Activated T-cell treated with anti-CD3 and anti-CD28 coated beads, Interleukin-2, amount 50 U/mL, for 4 hours (primary cell): Measurements from ENCODE around the gene FER. TPM values are rescaled to one million over a fixed set of nuclear protein-coding genes. Genes with fewer than 3 reads are reported as not detected.
"Not testable (repeated sequence)": the region's sequence is repeated elsewhere in the genome, so short reads cannot be mapped to it uniquely, and the experiment has no call there.

ENCODE experiments used
- ATAC-seq, 2 donors: fragments of 200-7000 bp; cut with Tn5 transposase; one replicate each; pipeline ENCODE4 v1.10.0; 2021
- DNase-seq: peaks from one replicate; pipeline ENCODE4 v3.0.0-alpha.2; 2020
- H3K27me3 Mint-ChIP-seq: one replicate; pipeline ENCODE4 v1.8.0; 2021; ENCODE audit warnings: low read depth, mixed read lengths
- H3K36me3 Mint-ChIP-seq: one replicate; pipeline ENCODE4 v1.8.0; 2022; ENCODE audit warnings: mixed read lengths; ENCODE audit not compliant: insufficient read depth
- H3K4me1 Mint-ChIP-seq: one replicate; pipeline ENCODE4 v1.8.0; 2021; ENCODE audit warnings: low read depth, mixed read lengths
- H3K4me3 Mint-ChIP-seq: one replicate; pipeline ENCODE4 v1.8.0; 2021; ENCODE audit warnings: mild to moderate bottlenecking, moderate library complexity, mixed read lengths
- H3K9me3 Mint-ChIP-seq: one replicate; pipeline ENCODE4 v1.8.0; 2021; ENCODE audit warnings: mixed read lengths
- total RNA-seq, 3 donors: library from RNA; stranded (reverse); gene quantifications; one replicate each; pipeline ENCODE4 v1.2.1, GENCODE V29; 2021

FER gene
- total RNA-seq, 3 donors from 2014 or later, result 5.1 to 7.4 (median 7.3) TPM

DNA sequence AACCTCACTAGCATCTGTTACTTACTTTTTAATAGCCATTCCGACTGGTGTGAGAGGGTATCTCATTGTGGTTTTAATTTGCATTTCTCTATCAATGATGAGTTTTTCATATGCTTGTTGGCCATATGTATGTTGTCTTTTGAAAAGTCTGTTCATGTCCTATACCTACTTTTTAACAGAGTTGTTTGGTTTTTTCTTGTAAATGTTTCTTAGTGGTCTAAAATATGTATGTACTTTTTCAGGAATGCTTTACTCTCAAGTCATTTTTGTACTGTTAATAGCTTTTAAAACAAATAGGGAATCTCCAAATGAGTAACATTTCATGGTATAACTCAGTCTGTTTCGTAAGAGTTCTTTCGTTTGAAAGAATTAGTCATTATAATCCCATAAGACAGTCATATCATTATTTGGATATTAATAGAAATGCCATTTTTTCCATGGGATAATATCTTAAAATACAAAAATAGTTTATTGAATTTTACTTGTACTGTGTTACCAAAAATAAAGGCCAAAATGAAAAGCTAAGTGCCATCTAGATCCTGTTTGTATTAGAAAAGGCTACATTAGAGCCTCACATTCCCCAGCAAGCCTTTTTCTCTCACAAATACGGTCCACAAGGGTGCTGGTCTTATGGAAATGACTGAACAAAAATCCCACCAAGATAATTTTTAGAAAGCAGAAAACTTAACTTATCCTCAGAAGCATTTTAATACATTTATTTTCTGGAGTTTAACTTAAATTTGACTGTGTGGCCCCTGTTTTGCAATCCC lies 414.4 kb downstream of the FER start:
- H3K4me1 Mint-ChIP-seq, result peaks cover 2% of the 10 kb centered on the region
- no peaks in the 10 kb centered on the region for H3K9me3 Mint-ChIP-seq
- ATAC-seq (peak in 1 of 2 donors; percentile 32), DNase-seq (no peak)
- no peaks in the 10 kb centered on the region for H3K27me3 Mint-ChIP-seq
- H3K4me3 Mint-ChIP-seq, result no peak overlapping the region
- no peaks in the 10 kb centered on the region for H3K36me3 Mint-ChIP-seq

GRCh38 chr5:109163336-109163735 lies 415.6 kb downstream of the FER start:
- Mint-ChIP-seq H3K27me3 (no peaks in the 10 kb centered on the region), H3K4me3 (no peak overlapping the region), H3K36me3 (no peaks in the 10 kb centered on the region), H3K9me3 (no peaks in the 10 kb centered on the region), H3K4me1 (peaks cover 2% of the 10 kb centered on the region)
- ATAC-seq, result no peak
- no peak for DNase-seq

GRCh38 chr5:109164001-109164400 lies 416.3 kb downstream of the FER start:
- H3K4me1 Mint-ChIP-seq, result peaks cover 2% of the 10 kb centered on the region
- no peaks in the 10 kb centered on the region for H3K27me3 Mint-ChIP-seq
- no peaks in the 10 kb centered on the region for H3K9me3 Mint-ChIP-seq
- DNase-seq (no peak), ATAC-seq (no peak)
- H3K36me3 Mint-ChIP-seq, result no peaks in the 10 kb centered on the region
- no peak overlapping the region for H3K4me3 Mint-ChIP-seq

DNA sequence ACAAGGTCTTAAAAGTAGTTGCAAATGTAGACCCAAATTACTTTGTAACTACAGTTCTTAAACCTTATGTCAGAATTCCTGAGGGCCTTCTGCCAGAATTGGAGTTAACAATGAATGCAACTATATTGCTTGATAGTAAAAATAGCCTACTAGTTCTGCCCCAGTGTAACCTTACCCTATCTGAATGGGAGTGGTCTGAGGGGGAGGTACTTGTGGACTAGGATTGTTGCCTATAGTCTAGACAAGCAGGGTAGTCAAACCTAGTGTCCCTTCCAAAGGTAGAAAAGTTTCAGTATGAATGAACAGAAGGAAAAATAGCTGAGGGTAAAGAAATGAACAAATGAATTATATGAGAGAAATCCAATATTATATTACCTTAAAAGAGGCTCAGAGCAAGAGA lies 419.9 kb downstream of the FER start:
- Mint-ChIP-seq H3K9me3 (no peaks in the 10 kb centered on the region), H3K4me3 (no peak overlapping the region), H3K27me3 (no peaks in the 10 kb centered on the region), H3K36me3 (no peaks in the 10 kb centered on the region), H3K4me1 (no peaks in the 10 kb centered on the region)
- DNase-seq, result no peak
- ATAC-seq, result no peak

DNA sequence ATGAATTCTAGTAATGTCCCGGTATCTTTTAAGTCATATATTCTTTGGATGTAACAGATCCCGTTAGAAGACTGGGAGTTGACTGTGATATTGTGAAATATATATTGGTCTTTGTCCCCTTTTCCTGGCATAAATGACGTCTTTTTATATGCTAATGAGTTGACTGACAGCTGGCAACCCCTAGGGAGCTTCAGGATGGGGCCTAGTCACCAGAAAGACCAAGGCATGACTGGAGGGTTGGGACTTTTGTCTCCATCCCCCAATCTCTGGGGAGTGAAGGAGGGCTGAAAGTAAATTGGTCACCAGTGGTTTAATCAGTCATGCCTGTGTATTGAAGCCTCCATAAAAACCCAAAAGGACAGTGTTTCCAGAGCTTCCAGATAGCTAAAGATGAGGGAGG lies 420.5 kb downstream of the FER start:
- no peaks in the 10 kb centered on the region for H3K27me3 Mint-ChIP-seq
- H3K9me3 Mint-ChIP-seq, result no peaks in the 10 kb centered on the region
- H3K4me3 Mint-ChIP-seq, result no peak overlapping the region
- ATAC-seq (no peak), DNase-seq (no peak)
- H3K36me3 Mint-ChIP-seq, result no peaks in the 10 kb centered on the region
- H3K4me1 Mint-ChIP-seq, result no peaks in the 10 kb centered on the region

DNA sequence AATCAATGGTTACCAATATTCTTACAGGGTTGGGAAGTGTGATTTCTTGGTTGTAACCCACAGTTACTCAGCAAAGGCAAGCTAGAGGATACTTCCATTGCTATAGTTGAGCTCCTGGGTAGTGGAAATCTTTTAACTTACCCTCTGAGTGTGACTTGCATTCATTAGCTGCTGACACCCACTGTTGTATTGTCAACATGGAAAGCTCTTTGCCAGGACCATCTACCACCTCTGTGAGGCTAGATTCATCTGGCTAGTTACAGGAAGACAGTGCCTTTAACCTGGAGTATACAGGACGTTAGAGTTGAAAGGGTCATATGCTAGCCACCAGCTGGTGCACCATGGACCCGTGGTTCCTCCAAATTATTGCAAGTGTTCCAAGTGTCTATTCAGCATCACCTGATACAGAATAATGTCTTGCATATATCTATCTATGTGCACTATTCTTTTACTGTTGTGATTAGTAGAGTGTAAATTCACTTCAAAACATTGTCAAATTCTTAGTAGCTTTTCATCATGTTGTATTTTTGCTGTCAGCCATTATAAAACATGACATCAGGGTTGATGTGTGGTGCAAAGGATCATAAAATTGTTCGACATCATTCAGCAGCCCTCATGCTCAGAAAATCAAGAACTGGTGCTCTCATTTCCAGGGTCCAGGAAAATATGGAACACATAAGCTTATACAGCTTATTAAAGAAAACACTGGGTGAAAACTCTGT lies 423.1 kb downstream of the FER start:
- no peak for DNase-seq
- no peaks in the 10 kb centered on the region for H3K36me3 Mint-ChIP-seq
- H3K4me1 Mint-ChIP-seq, result no peaks in the 10 kb centered on the region
- no peaks in the 10 kb centered on the region for H3K27me3 Mint-ChIP-seq
- no peaks in the 10 kb centered on the region for H3K9me3 Mint-ChIP-seq
- ATAC-seq, result no peak
- H3K4me3 Mint-ChIP-seq, result no peak overlapping the region

GRCh38 chr5:109171437-109172073 lies 423.9 kb downstream of the FER start:
- H3K27me3 Mint-ChIP-seq, H3K4me3 Mint-ChIP-seq, DNase-seq: not testable (repeated sequence)

DNA sequence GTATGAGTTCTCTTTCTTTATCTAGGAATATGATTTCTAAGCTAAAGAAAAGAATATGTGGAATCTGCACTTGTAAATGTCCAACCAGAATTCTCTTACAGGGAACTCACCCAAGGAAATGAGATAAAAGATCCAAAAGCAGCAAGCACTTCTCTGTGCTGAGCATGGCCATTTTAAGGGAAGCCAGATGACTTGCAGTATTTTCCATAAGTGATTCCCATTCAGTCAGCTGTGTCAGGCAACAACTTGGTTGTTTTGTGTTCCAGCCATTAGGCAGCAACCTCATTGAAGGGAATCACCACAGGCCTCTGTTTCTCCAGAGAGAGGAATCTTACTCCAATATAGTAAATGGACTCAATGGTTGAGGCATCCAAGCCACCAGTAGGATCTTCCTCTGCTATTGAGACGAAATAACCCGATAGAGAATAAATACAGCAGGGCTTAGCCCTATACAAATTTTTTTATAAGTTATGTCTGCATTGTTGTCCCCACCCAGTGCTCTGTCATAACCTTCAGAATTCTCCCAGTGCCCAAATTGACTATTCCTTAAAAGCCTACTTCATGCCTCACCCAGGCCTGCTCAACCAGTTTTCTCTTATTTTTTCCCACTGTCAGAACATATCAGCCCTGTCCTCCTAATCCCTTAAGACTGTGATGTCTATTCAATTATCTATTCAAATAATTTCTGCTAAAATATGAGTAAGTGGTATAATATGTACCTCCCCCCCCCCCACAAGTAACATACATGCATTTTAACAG lies 425.5 kb downstream of the FER start:
- H3K9me3 Mint-ChIP-seq, result no peaks in the 10 kb centered on the region

More at GRCh38 chr5:109171437-109172073, 423.9 kb downstream of the FER start:
- not testable (repeated sequence) for H3K36me3 Mint-ChIP-seq, H3K9me3 Mint-ChIP-seq, ATAC-seq, H3K4me1 Mint-ChIP-seq

DNA sequence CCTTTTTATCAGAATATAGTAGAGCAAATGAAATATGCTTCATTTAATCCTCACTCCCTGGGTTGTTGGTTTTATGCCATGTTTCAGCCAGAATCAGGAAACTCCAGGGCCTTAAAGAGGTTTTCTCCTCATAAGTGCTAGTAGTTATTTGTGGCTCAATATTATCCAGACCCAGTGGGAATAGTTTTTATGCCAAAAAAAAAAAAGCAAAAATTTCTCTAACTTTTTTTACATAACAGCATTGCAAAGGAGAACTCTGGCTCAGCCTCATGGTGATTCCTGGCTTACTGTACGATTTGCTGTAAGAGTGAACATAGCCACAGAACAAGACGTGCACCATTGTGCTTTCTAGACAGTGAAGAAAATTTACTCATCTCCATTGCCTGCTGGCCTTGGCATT lies 429.5 kb downstream of the FER start:
- DNase-seq (no peak), ATAC-seq (no peak)
- Mint-ChIP-seq H3K36me3 (peaks cover 8% of the 10 kb centered on the region), H3K9me3 (no peaks in the 10 kb centered on the region), H3K4me3 (no peak overlapping the region), H3K27me3 (no peaks in the 10 kb centered on the region), H3K4me1 (no peaks in the 10 kb centered on the region)

More for the DNA sequence above, 425.5 kb downstream of the FER start:
- ATAC-seq (no peak), DNase-seq (no peak)
- Mint-ChIP-seq H3K36me3 (no peaks in the 10 kb centered on the region), H3K4me1 (no peaks in the 10 kb centered on the region), H3K27me3 (no peaks in the 10 kb centered on the region), H3K4me3 (no peak overlapping the region)

- Mint-ChIP-seq H3K4me3 (no peak overlapping the region), H3K27me3 (no peaks in the 10 kb centered on the region), H3K4me1 (no peaks in the 10 kb centered on the region), H3K36me3 (peaks cover 9% of the 10 kb centered on the region), H3K9me3 (no peaks in the 10 kb centered on the region)
- no peak for ATAC-seq
- no peak for DNase-seq
Measured at GRCh38 chr5:109177782-109178181, 430.1 kb downstream of the FER start.

GRCh38 chr5:109180668-109181067 lies 433.0 kb downstream of the FER start:
- no peak for DNase-seq
- Mint-ChIP-seq H3K27me3 (no peaks in the 10 kb centered on the region), H3K4me3 (no peak overlapping the region), H3K4me1 (no peaks in the 10 kb centered on the region), H3K36me3 (peaks cover 11% of the 10 kb centered on the region), H3K9me3 (no peaks in the 10 kb centered on the region)
- no peak for ATAC-seq

DNA sequence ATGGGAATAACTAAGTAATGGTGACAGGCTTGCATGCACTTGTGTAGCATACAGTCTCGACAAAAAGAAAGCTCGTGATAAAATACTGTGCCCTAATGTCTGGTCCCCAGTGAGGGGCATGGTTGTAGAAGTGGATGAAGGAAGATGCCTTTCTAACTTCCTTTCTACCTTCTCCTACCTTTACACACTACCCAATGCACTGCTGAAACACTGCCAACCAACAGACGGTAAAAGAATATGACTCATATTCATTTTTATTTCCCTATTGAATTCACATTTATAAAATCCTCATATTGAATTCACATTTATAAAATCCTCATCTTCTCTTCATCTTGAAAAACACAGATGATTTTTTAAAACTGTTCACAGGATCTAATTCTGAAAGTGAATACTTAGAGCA lies 439.1 kb downstream of the FER start:
- H3K27me3 Mint-ChIP-seq, result no peaks in the 10 kb centered on the region
- peaks cover 11% of the 10 kb centered on the region for H3K36me3 Mint-ChIP-seq
- no peak for ATAC-seq
- H3K4me1 Mint-ChIP-seq, result peaks cover 3% of the 10 kb centered on the region
- H3K9me3 Mint-ChIP-seq, result no peaks in the 10 kb centered on the region
- DNase-seq, result no peak
- H3K4me3 Mint-ChIP-seq, result no peak overlapping the region

DNA sequence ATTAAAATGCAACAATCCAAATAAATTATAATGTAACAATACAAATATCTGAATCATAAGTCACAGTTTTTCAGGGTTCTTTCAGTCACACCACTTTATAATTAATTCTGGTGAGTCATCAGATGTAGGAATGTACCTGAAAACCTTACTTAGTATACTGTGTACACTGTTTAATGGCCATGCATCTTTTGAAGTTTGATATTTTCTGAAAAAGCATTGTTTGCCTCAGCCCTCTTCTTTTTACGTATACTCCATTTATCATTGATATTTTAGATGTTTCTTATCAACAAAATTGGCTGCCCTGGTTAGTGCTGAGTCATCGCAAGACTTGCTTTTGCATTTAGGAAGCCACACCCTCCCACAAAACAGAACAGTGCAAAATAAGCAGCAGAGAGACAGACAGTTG lies 443.5 kb downstream of the FER start:
- no peaks in the 10 kb centered on the region for H3K27me3 Mint-ChIP-seq
- H3K9me3 Mint-ChIP-seq, result no peaks in the 10 kb centered on the region
- no peak overlapping the region for H3K4me3 Mint-ChIP-seq
- H3K36me3 Mint-ChIP-seq, result peaks cover 7% of the 10 kb centered on the region
- DNase-seq (no peak), ATAC-seq (no peak)
- peaks cover 3% of the 10 kb centered on the region for H3K4me1 Mint-ChIP-seq

DNA sequence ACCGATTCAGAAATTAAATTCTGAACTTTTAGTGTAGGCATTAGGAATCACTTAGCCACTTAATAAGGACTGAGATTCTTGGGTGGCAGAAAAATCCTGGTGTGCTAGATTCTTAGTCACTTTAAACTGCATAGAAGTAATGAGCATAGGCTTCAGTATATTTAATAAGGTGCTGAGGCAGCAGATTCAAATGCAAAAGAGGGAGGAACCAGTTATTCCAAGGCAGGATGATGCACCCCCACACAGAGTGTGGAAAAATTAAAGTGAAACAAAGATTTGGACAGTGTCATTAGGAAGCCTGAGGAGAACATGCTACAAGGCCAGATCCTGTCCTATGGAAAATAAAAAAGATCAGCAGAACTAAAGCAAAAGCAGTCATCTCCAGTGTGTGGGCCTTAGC lies 444.3 kb downstream of the FER start:
- H3K36me3 Mint-ChIP-seq, result peaks cover 5% of the 10 kb centered on the region
- DNase-seq, result no peak

More for the DNA sequence above, 444.3 kb downstream of the FER start:
- peaks cover 3% of the 10 kb centered on the region for H3K4me1 Mint-ChIP-seq
- no peaks in the 10 kb centered on the region for H3K27me3 Mint-ChIP-seq
- no peaks in the 10 kb centered on the region for H3K9me3 Mint-ChIP-seq
- no peak for ATAC-seq
- no peak overlapping the region for H3K4me3 Mint-ChIP-seq
